Measurements from ENCODE around the gene TRIM38. TPM values are rescaled to one million over a fixed set of nuclear protein-coding genes. Genes with fewer than 3 reads are reported as not detected.
A peak's percentile ranks its signal among the peaks of the same experiment; 100 is the strongest.

Gene TRIM38
- total RNA-seq, 2 experiments from 2014 or later, result 19.1 to 19.7 TPM

DNA sequence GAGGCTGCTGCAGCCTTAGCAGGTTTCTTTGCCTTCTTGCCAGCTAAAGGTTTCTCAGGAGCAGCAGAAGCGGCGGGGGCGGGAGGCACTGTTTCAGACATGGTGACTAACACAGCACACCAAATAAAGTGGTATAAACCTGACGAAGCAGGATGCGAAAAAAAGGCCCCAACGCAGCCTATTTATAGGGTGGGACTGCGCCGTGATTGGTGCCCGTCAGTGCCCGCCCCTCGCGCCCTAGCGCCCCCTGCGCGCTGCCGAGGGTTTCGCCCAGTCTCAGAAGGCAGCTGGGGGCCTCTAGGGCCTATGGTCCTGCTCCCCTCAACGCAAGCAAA lies 55.0 kb downstream of the TRIM38 start:
- Mint-ChIP-seq H3K27me3 (ENCODE audit: low read depth) (no peaks in the 10 kb centered on the region), H3K4me1 (ENCODE audit: low read depth) (peaks cover 22% of the 10 kb centered on the region), H3K27ac (peak overlapping the region; percentile 83), H3K36me3 (ENCODE audit: low read depth) (peaks cover 2% of the 10 kb centered on the region), H3K4me3 (peak overlapping the region; percentile 74), H3K9me3 (no peaks in the 10 kb centered on the region)
- peak; percentile 93 for DNase-seq
- CTCF ChIA-PET, result interaction anchor here (0.6 to 7.1 kb wide), 11 partner anchors 9 to 727 kb away, joined by 3 to 83 read pairs (median 3); a partner anchor contains a TSS
- intact Hi-C loops (cut with micrococcal nuclease), result loop anchor here (1.0 to 5.0 kb wide), 2 partner anchors 25 to 740 kb away; partner anchors contain the start of gene CARMIL1

DNA sequence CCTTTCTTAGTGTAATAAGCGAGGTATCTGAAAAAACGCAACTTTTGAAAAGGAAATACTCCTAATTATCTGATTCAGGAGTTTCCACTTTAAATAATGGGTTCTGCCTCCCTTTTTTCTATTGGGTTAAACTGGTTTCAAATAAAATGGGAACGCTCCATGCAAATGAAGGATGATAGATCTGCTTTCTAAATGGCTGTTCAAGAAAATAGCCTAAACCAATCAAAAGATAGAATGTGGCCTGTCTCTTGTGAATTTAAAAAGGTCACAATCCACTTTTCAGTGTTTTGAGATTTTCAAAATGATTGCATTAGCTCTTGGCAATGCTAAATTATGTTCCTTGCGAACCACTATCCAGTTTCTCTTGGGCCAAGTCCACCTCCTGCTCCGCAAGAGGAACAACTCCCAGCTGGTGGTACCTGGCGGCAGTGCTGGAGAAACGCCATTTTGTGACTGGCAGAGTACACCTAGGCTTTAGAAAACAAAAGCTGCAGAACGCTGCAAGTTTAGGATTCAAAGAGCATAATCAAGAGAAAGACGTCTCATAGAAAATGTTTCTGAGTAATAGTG lies 56.7 kb downstream of the TRIM38 start:
- Mint-ChIP-seq H3K9me3 (no peaks in the 10 kb centered on the region), H3K36me3 (ENCODE audit: low read depth) (peaks cover 2% of the 10 kb centered on the region), H3K27me3 (ENCODE audit: low read depth) (no peaks in the 10 kb centered on the region), H3K4me1 (ENCODE audit: low read depth) (peaks cover 22% of the 10 kb centered on the region), H3K4me3 (no peak overlapping the region), H3K27ac (peak overlapping the region; percentile 53)
- CTCF ChIA-PET, result interaction anchor here (0.5 to 7.1 kb wide), 6 partner anchors 15 to 137 kb away, joined by 3 to 83 read pairs (median 3); a partner anchor contains a TSS
- no peak for DNase-seq
- intact Hi-C loops (cut with micrococcal nuclease), result loop anchor here (5.0 kb wide), 1 partner anchor 742 kb away; the partner anchor contains the start of gene CARMIL1

DNA sequence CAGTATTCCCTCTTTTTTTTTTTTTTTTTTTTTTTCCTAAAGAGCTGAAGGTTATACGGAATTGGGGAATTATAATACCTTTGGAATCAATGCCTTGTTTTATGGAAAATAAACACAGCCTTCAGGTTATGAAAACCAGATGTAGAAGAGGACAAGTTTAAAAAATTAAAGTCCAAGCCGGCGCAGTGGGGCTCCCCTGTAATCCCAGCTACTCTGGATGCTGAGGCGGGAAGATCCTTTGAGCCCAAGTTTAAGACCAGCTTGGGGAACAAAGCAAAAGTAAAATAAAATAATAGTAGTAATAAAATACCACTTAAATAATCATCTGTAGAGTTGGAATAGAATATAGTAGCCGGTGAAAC lies 57.3 kb downstream of the TRIM38 start:
- H3K36me3 Mint-ChIP-seq (ENCODE audit: low read depth), result peaks cover 2% of the 10 kb centered on the region
- no peaks in the 10 kb centered on the region for H3K9me3 Mint-ChIP-seq
- peak overlapping the region; percentile 96 for H3K4me3 Mint-ChIP-seq
- H3K27ac Mint-ChIP-seq, result peak overlapping the region; percentile 100
- no peak for DNase-seq
- CTCF ChIA-PET, result interaction anchor here (0.5 to 7.1 kb wide), 7 partner anchors 15 to 1163 kb away, joined by 3 to 83 read pairs (median 3); a partner anchor contains a TSS
- H3K27me3 Mint-ChIP-seq (ENCODE audit: low read depth), result no peaks in the 10 kb centered on the region
- intact Hi-C loops (cut with micrococcal nuclease), result loop anchor here (2.0 to 10.0 kb wide), 7 partner anchors 743 to 1875 kb away; partner anchors contain the start of genes CARMIL1, RIPOR2 and ZNF184
- peaks cover 23% of the 10 kb centered on the region for H3K4me1 Mint-ChIP-seq (ENCODE audit: low read depth)

GRCh38 chr6:26020329-26021000 lies 57.9 kb downstream of the TRIM38 start:
- intact Hi-C loops (cut with micrococcal nuclease), result loop anchor here (2.0 to 10.0 kb wide), 6 partner anchors 882 to 1874 kb away; partner anchors contain the start of genes RIPOR2 and ZNF184
- Mint-ChIP-seq H3K9me3 (no peaks in the 10 kb centered on the region), H3K4me1 (ENCODE audit: low read depth) (peaks cover 26% of the 10 kb centered on the region), H3K27me3 (ENCODE audit: low read depth) (no peaks in the 10 kb centered on the region), H3K4me3 (peak overlapping the region; percentile 96), H3K27ac (peak overlapping the region; percentile 100), H3K36me3 (ENCODE audit: low read depth) (peaks cover 2% of the 10 kb centered on the region)
- CTCF ChIA-PET, result interaction anchor here (0.6 to 7.1 kb wide), 7 partner anchors 11 to 1163 kb away, joined by 3 to 83 read pairs (median 8); a partner anchor contains a TSS
- peak; percentile 87 for DNase-seq

DNA sequence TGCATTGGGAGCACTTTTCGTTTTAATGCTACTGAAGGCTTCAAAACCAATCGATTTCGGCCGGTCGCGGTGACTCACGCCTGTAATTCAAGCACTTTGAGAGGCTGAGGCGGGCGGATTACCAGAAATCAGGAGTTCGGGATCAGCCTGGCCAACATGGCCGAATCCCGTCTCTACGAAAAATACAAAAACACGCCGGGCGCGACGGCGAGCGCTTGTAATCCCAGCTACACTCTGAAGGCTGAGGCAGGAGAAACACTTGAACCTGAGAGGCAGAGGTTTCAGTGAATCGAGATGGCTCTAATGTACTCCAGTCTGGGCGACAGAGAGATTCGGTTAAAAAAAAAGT lies 58.4 kb downstream of the TRIM38 start:
- intact Hi-C loops (cut with micrococcal nuclease), result loop anchor here (1.0 to 10.0 kb wide), 10 partner anchors 22 to 1874 kb away; partner anchors contain the start of genes RIPOR2, TRIM38 and ZNF184
- Mint-ChIP-seq H3K4me1 (ENCODE audit: low read depth) (peaks cover 32% of the 10 kb centered on the region), H3K27me3 (ENCODE audit: low read depth) (no peaks in the 10 kb centered on the region), H3K27ac (peak overlapping the region; percentile 100), H3K4me3 (peak overlapping the region; percentile 96), H3K36me3 (ENCODE audit: low read depth) (peaks cover 2% of the 10 kb centered on the region), H3K9me3 (no peaks in the 10 kb centered on the region)
- DNase-seq, result peak; percentile 76
- CTCF ChIA-PET, result interaction anchor here (1.4 to 7.1 kb wide), 3 partner anchors 11 to 29 kb away, joined by 3 to 83 read pairs (median 8); a partner anchor contains a TSS

DNA sequence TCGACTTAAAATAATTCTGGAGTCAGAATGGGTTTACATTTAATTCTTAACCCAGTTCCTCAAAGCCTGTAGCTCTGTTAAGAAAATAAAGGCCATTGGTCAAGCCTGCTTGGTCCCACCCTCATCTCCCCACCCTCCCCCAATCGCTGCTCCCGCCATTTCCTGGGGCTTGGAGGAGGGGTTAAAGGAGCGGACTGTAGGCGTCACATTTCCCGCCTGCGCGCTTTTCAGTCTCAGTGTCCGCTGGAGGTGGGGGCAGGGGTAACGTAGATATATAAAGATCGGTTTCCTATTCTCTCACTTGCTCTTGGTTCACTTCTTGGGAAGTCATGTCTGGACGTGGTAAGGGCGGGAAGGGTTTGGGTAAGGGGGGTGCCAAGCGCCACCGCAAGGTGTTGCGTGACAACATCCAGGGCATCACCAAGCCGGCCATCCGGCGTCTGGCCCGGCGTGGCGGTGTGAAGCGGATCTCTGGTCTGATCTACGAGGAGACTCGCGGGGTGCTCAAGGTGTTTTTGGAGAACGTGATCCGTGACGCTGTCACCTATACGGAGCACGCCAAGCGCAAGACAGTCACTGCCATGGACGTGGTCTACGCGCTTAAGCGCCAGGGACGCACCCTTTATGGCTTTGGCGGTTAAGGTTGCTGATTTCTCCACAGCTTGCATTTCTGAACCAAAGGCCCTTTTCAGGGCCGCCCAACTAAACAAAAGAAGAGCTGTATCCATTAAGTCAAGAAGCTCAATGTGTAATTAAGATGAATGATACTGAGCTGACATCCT lies 58.9 kb downstream of the TRIM38 start:
- Mint-ChIP-seq H3K36me3 (ENCODE audit: low read depth) (peaks cover 2% of the 10 kb centered on the region), H3K4me1 (ENCODE audit: low read depth) (peaks cover 34% of the 10 kb centered on the region), H3K9me3 (no peaks in the 10 kb centered on the region), H3K4me3 (peak overlapping the region; percentile 96), H3K27me3 (ENCODE audit: low read depth) (no peaks in the 10 kb centered on the region), H3K27ac (peak overlapping the region; percentile 100)
- peak; percentile 98 for DNase-seq
- intact Hi-C loops (cut with micrococcal nuclease), result loop anchor here (1.0 to 10.0 kb wide), 10 partner anchors 22 to 1873 kb away; partner anchors contain the start of genes RIPOR2, TRIM38 and ZNF184
- CTCF ChIA-PET, result interaction anchor here (0.7 to 1.5 kb wide), 4 partner anchors 10 to 234 kb away, joined by 3 to 8 read pairs (median 3); a partner anchor contains a TSS

DNA sequence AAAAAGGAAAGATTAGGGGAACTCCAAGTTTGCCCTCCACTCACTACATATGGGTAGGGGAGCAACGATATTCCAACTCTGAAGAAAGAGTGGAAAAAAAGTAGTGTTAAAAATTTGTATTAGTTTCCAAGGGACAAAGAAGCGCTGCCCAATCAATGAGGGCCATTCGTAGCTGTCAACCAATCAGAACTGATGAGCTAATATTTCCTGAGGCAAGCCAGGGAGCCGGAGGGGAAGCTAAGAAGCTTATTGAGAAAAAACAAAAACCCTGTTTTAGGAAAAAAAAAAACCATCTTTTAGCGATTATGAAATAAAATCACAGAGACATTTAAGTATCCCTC lies 59.5 kb downstream of the TRIM38 start:
- Mint-ChIP-seq H3K9me3 (no peaks in the 10 kb centered on the region), H3K27me3 (ENCODE audit: low read depth) (no peaks in the 10 kb centered on the region), H3K4me3 (peak overlapping the region; percentile 96), H3K36me3 (ENCODE audit: low read depth) (peaks cover 3% of the 10 kb centered on the region), H3K27ac (peak overlapping the region; percentile 100), H3K4me1 (ENCODE audit: low read depth) (peaks cover 30% of the 10 kb centered on the region)
- intact Hi-C loops (cut with micrococcal nuclease), result loop anchor here (5.0 to 10.0 kb wide), 5 partner anchors 1087 to 1873 kb away; partner anchors contain the start of genes RIPOR2 and ZNF184
- DNase-seq, result peak; percentile 68
- CTCF ChIA-PET, result interaction anchor here (0.7 to 1.0 kb wide), 4 partner anchors 11 to 234 kb away, joined by 3 to 4 read pairs (median 3); a partner anchor contains a TSS

- H3K27ac Mint-ChIP-seq, result peak overlapping the region; percentile 100
- H3K4me1 Mint-ChIP-seq (ENCODE audit: low read depth), result peaks cover 30% of the 10 kb centered on the region
- intact Hi-C loops (cut with micrococcal nuclease), result loop anchor here (5.0 to 10.0 kb wide), 5 partner anchors 1088 to 1872 kb away; partner anchors contain the start of genes RIPOR2 and ZNF184
Observed at GRCh38 chr6:26022737-26023136, 60.1 kb downstream of the TRIM38 start.

GRCh38 chr6:26024651-26025046 lies 62.0 kb downstream of the TRIM38 start:
- Mint-ChIP-seq H3K4me1 (ENCODE audit: low read depth) (peaks cover 31% of the 10 kb centered on the region), H3K27me3 (ENCODE audit: low read depth) (no peaks in the 10 kb centered on the region), H3K36me3 (ENCODE audit: low read depth) (peaks cover 3% of the 10 kb centered on the region), H3K27ac (peak overlapping the region; percentile 99), H3K4me3 (no peak overlapping the region), H3K9me3 (no peaks in the 10 kb centered on the region)
- no peak for DNase-seq
- intact Hi-C loops (cut with micrococcal nuclease), result loop anchor here (5.0 to 10.0 kb wide), 5 partner anchors 1090 to 1870 kb away; partner anchors contain the start of genes RIPOR2 and ZNF184
- CTCF ChIA-PET, result interaction anchor here (0.6 to 1.9 kb wide), 5 partner anchors 8 to 1174 kb away, joined by 3 to 5 read pairs (median 4); no protein-coding TSS in a partner anchor

More at GRCh38 chr6:26022737-26023136, 60.1 kb downstream of the TRIM38 start:
- peaks cover 3% of the 10 kb centered on the region for H3K36me3 Mint-ChIP-seq (ENCODE audit: low read depth)
- CTCF ChIA-PET, result interaction anchor here (0.8 to 1.0 kb wide), 3 partner anchors 11 to 141 kb away, joined by 3 to 4 read pairs (median 3); a partner anchor contains a TSS
- no peaks in the 10 kb centered on the region for H3K27me3 Mint-ChIP-seq (ENCODE audit: low read depth)
- H3K4me3 Mint-ChIP-seq, result peak overlapping the region; percentile 96
- no peak for DNase-seq
- no peaks in the 10 kb centered on the region for H3K9me3 Mint-ChIP-seq

DNA sequence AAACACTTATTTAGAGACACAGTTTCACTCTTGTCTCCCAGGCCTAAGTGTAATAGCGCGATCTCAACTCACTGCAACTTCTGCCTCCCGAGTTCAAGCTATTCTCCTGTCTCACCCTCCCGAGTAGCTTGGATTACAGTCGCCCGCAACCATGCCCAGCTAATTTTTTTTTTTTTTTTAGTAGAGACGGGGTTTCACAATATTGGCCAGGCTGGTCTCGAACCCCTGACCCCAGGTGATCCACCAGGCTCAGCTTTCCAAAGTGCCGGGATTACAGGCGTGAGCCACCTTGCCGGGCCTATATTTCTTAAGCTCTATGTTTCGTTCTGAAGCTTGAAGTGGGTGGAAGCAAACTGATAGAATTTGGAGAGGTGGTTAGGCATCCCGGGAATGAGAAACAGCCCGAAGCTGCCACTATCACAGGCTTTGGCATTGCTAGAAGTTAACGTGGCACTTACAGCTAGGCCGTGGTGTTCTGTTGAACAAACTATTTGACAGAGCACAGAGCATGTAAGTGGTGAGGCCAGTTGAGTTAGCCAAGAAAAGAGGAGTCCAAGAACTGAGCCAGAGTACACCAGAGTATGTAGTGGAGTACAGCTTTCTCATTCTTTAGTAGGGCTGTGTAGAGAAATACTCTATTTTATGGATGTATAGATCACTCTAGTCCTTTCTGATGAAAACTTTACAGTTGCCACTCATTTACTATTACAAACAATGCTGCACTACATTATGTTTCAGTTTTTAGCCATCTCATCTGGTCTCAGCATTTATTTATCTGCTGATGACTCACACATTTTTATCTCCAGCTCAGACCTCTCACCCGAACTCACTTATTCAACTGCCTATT lies 62.7 kb downstream of the TRIM38 start:
- CTCF ChIA-PET, result interaction anchor here (0.6 to 1.9 kb wide), 10 partner anchors 9 to 1173 kb away, joined by 3 to 15 read pairs (median 4); a partner anchor contains a TSS
- H3K9me3 Mint-ChIP-seq, result no peaks in the 10 kb centered on the region

More for the DNA sequence above, 62.7 kb downstream of the TRIM38 start:
- no peak for DNase-seq
- H3K27me3 Mint-ChIP-seq (ENCODE audit: low read depth), result no peaks in the 10 kb centered on the region
- H3K4me3 Mint-ChIP-seq, result peak overlapping the region; percentile 87
- peak overlapping the region; percentile 99 for H3K27ac Mint-ChIP-seq
- peaks cover 3% of the 10 kb centered on the region for H3K36me3 Mint-ChIP-seq (ENCODE audit: low read depth)
- intact Hi-C loops (cut with micrococcal nuclease), result loop anchor here (10.0 kb wide), 3 partner anchors 1090 to 1870 kb away; partner anchors contain the start of gene RIPOR2
- H3K4me1 Mint-ChIP-seq (ENCODE audit: low read depth), result peaks cover 30% of the 10 kb centered on the region
